ENCODE data around the gene POC1A.

DNA sequence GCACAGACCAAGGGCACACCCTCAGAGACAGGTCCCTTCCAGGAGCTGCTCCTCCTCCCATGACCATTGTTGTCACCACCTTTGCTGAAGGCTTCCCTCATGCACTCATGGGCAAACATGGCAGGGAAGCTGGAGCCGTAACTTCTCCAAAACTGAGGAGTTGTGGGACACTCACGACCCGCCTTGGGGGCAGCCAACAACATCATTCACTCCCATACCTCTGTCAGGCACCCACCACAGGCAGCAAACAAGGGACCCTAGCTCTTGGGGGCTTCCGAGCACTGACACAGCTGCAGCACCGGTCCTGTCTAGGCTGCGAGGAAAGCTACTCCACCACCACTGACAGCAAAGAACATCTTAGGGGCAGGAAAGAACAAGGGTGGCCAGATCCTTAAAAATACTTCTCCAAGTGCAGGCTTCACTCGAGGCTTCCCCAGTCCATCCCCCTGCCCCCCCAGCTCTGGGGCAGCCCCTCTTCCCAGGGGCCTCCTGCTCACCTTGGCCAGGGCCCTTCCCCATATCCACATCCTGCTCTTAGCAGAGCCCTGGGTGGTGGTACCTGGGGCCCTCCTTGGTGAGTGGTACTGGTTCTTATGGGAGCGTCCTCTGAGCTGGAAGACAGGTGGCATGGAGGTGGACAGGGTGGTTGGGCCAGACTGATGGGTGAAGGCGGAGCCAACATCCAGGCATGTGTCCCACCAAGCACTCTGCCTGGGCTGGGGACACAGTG, 69.8 kb downstream of the POC1A start:
- TF ChIP-seq, protein P1, sequence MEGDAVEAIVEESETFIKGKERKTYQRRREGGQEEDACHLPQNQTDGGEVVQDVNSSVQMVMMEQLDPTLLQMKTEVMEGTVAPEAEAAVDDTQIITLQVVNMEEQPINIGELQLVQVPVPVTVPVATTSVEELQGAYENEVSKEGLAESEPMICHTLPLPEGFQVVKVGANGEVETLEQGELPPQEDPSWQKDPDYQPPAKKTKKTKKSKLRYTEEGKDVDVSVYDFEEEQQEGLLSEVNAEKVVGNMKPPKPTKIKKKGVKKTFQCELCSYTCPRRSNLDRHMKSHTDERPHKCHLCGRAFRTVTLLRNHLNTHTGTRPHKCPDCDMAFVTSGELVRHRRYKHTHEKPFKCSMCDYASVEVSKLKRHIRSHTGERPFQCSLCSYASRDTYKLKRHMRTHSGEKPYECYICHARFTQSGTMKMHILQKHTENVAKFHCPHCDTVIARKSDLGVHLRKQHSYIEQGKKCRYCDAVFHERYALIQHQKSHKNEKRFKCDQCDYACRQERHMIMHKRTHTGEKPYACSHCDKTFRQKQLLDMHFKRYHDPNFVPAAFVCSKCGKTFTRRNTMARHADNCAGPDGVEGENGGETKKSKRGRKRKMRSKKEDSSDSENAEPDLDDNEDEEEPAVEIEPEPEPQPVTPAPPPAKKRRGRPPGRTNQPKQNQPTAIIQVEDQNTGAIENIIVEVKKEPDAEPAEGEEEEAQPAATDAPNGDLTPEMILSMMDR (conservative IDR thresholded peaks at IDR 0.05 in 1 of 2, IDR thresholded peaks at IDR 0.05 in 1 of 2; ENCODE audit: low read depth in 1 of 2, low read length in 2 of 2) = no peak
- TF ChIP-seq EZH2 (IDR thresholded peaks at IDR 0.05; ENCODE audit: low read length, missing control alignments) = no peak

Data from fibroblast of lung (primary cell).